ENCODE measurements around the gene CDH6. TPM values are rescaled to one million over a fixed set of nuclear protein-coding genes. Genes with fewer than 3 reads are reported as not detected.

CDH6 gene
- total RNA-seq, 1 experiment from 2014 or later, result not detected

DNA sequence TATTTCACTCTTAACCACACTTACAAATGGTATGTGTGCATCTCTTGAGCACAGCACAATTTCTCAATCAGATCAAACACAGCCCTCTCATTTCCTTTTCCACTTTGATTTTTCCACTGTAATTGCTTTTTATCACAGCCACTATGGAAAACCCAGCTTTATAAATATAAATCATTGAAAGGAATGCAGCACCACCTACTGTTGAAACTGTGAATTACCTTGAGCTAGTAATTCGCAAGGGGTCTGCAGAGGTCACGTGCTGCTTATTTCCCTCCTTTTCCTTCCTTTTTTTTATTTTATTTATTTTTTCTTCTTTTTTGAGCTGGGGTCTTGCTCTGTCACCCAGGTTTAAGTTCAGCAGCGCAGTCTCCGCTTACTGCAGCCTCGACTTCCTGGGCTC lies 76.9 kb downstream of the CDH6 start:
- no peaks in the 10 kb centered on the region for H3K36me3 ChIP-seq (ENCODE audit: low read depth)
- POLR2A ChIA-PET (ENCODE audit: unreplicated experiment), result interaction anchor here (0.7 kb wide), 1 partner anchor 306 kb away, joined by 3 read pairs; no protein-coding TSS in a partner anchor
- BruUV-seq (replicated peaks), result no TSS peak
- H4K20me1 ChIP-seq (ENCODE audit: insufficient read depth), result no peaks in the 10 kb centered on the region
- no peak for DNase-seq
- no peak overlapping the region for H3K27ac ChIP-seq
- H3K9me2 ChIP-seq (ENCODE audit: insufficient read depth), result no peaks in the 10 kb centered on the region
- no peaks in the 10 kb centered on the region for H3K9me3 ChIP-seq (ENCODE audit: insufficient read depth, low read depth)
- H3K27me3 ChIP-seq (ENCODE audit: insufficient read depth, low read depth), result no peaks in the 10 kb centered on the region
- no peak for TF ChIP-seq EZH2 (IDR thresholded peaks at IDR 0.05; ENCODE audit: low read depth)
- TF ChIP-seq, protein P1, sequence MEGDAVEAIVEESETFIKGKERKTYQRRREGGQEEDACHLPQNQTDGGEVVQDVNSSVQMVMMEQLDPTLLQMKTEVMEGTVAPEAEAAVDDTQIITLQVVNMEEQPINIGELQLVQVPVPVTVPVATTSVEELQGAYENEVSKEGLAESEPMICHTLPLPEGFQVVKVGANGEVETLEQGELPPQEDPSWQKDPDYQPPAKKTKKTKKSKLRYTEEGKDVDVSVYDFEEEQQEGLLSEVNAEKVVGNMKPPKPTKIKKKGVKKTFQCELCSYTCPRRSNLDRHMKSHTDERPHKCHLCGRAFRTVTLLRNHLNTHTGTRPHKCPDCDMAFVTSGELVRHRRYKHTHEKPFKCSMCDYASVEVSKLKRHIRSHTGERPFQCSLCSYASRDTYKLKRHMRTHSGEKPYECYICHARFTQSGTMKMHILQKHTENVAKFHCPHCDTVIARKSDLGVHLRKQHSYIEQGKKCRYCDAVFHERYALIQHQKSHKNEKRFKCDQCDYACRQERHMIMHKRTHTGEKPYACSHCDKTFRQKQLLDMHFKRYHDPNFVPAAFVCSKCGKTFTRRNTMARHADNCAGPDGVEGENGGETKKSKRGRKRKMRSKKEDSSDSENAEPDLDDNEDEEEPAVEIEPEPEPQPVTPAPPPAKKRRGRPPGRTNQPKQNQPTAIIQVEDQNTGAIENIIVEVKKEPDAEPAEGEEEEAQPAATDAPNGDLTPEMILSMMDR (conservative IDR thresholded peaks at IDR 0.05), result peak; percentile 76
- no peaks in the 10 kb centered on the region for H3K79me2 ChIP-seq (ENCODE audit: low read depth)
- CTCF ChIA-PET, result interaction anchor here (0.6 to 1.0 kb wide), 2 partner anchors 33 to 1229 kb away, joined by 3 to 5 read pairs; no protein-coding TSS in a partner anchor
- H3K4me3 ChIP-seq, result no peak overlapping the region
- no peak overlapping the region for H2AFZ ChIP-seq
- no peak overlapping the region for H3K4me2 ChIP-seq
- intact Hi-C loops (cut with micrococcal nuclease; ENCODE audit: unreplicated experiment), result no loop called here
- H3F3A ChIP-seq (ENCODE audit: insufficient read depth, low read depth), result no peaks in the 10 kb centered on the region
- H3K4me1 ChIP-seq (replicated peaks; ENCODE audit: insufficient read depth), result no peaks in the 10 kb centered on the region

DNA sequence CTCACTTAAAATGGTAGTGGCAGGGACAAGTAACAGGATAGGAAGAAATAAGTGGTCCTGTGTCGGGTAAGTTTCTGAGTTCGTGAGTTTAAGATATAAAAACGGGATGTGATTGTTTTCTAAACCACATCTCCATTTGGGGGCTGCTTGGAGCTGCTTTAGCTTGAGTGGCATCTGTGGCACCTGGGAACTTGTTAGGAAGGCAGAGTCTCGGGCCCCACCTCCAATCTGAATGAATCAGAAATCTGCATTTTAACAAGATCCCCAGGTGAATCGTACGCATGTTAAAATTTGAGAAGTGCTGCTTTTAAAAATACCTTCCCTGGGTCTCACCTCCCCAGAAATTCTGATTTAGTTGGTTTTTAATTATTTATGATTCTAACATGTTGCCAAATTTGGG lies 78.1 kb downstream of the CDH6 start:
- no peak for DNase-seq
- Histone ChIP-seq H2AFZ (peak overlapping the region; percentile 59; the same call in 1 of the 2 replicates), H3K27ac (no peak overlapping the region), H3K9me2 (ENCODE audit: insufficient read depth) (no peaks in the 10 kb centered on the region), H4K20me1 (ENCODE audit: insufficient read depth) (no peaks in the 10 kb centered on the region), H3K4me1 (replicated peaks; ENCODE audit: insufficient read depth) (no peaks in the 10 kb centered on the region), H3K36me3 (ENCODE audit: low read depth) (no peaks in the 10 kb centered on the region), H3K9me3 (ENCODE audit: insufficient read depth, low read depth) (no peaks in the 10 kb centered on the region), H3K79me2 (ENCODE audit: low read depth) (no peaks in the 10 kb centered on the region), H3F3A (ENCODE audit: insufficient read depth, low read depth) (no peaks in the 10 kb centered on the region), H3K4me3 (no peak overlapping the region), H3K4me2 (no peak overlapping the region), H3K27me3 (ENCODE audit: insufficient read depth, low read depth) (no peaks in the 10 kb centered on the region)
- CTCF ChIA-PET, result no interaction called here
- intact Hi-C loops (cut with micrococcal nuclease; ENCODE audit: unreplicated experiment), result no loop called here
- no TSS peak for BruUV-seq (replicated peaks)
- POLR2A ChIA-PET (ENCODE audit: unreplicated experiment), result no interaction called here
- TF ChIP-seq EZH2 (IDR thresholded peaks at IDR 0.05; ENCODE audit: low read depth), result no peak
- TF ChIP-seq, protein P1 (conservative IDR thresholded peaks at IDR 0.05), result no peak

DNA sequence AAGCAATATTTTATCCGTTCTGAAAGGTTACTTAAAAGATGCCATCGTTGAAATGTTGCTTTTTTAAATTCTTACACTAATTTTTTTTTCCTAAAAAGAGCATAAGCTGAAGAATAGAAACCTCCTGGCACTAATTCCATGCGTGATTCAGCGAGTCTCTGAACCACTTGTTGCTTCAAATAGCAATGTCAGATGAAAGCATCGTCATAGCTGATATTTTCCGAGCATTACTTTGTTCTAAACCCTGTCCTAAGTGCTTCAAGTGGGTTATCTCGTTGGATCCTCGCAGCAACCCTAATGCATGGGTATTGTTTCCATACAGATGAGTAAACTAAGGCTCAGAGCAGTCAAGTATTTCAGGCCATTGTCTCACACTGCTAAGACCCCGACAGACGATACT lies 79.7 kb downstream of the CDH6 start:
- POLR2A ChIA-PET (ENCODE audit: unreplicated experiment), result interaction anchor here (0.6 kb wide), 1 partner anchor 16 kb away, joined by 5 read pairs; no protein-coding TSS in a partner anchor

More for the DNA sequence above, 79.7 kb downstream of the CDH6 start:
- Histone ChIP-seq H4K20me1 (ENCODE audit: insufficient read depth) (no peaks in the 10 kb centered on the region), H3K79me2 (ENCODE audit: low read depth) (no peaks in the 10 kb centered on the region), H3F3A (ENCODE audit: insufficient read depth, low read depth) (no peaks in the 10 kb centered on the region), H3K27ac (no peak overlapping the region), H3K9me3 (ENCODE audit: insufficient read depth, low read depth) (no peaks in the 10 kb centered on the region), H3K9me2 (ENCODE audit: insufficient read depth) (no peaks in the 10 kb centered on the region), H2AFZ (no peak overlapping the region), H3K4me1 (replicated peaks; ENCODE audit: insufficient read depth) (no peaks in the 10 kb centered on the region), H3K36me3 (ENCODE audit: low read depth) (no peaks in the 10 kb centered on the region), H3K4me3 (no peak overlapping the region), H3K27me3 (ENCODE audit: insufficient read depth, low read depth) (no peaks in the 10 kb centered on the region), H3K4me2 (no peak overlapping the region)
- CTCF ChIA-PET, result no interaction called here
- TF ChIP-seq EZH2 (IDR thresholded peaks at IDR 0.05; ENCODE audit: low read depth), result no peak
- TF ChIP-seq, protein P1 (conservative IDR thresholded peaks at IDR 0.05), result no peak
- DNase-seq, result no peak
- intact Hi-C loops (cut with micrococcal nuclease; ENCODE audit: unreplicated experiment), result no loop called here
- no TSS peak for BruUV-seq (replicated peaks)
